ENCODE results near the gene DHRS7B. TPM values are rescaled to one million over a fixed set of nuclear protein-coding genes. Genes with fewer than 3 reads are reported as not detected.
"Not testable (repeated sequence)": the region's sequence is repeated elsewhere in the genome, so short reads cannot be mapped to it uniquely, and the experiment has no call there.

The DHRS7B gene
- total RNA-seq, 1 experiment from 2014 or later = 30.0 TPM

DNA sequence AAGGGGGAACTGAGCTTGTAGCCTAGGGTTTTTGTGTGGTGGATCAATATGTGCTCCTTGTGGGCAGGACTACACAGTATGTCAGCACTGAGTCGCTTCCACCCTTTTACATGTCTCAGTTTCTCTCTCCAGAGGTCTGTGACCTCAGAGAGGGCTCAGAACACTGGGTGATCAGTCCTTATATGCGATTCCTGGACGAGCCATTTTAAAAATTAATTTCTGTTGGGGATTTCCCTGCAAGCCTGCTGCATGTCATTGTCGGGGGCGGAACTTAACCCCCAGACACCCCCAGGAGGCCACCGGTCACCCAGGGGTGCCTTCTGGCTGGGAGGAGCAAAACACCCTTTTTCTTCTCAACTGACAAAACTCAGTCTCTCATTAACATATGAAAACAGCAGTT is 14.1 kb downstream of the DHRS7B start:
- H3K27ac Mint-ChIP-seq (ENCODE audit: unreplicated experiment) = no peak overlapping the region
- no peak for DNase-seq
- POLR2A ChIA-PET = no interaction called here
- no peak overlapping the region for H3K4me3 ChIP-seq (ENCODE audit: low read depth, low read length)
- no peaks in the 10 kb centered on the region for H3K4me1 ChIP-seq
- BruUV-seq (replicated peaks) = no TSS peak
- peaks cover 31% of the 10 kb centered on the region for H3K36me3 Mint-ChIP-seq (ENCODE audit: insufficient read depth, unreplicated experiment)
- H3K36me3 ChIP-seq (ENCODE audit: control insufficient read depth, insufficient read depth, low read length) = no peaks in the 10 kb centered on the region
- TF ChIP-seq, protein P1, sequence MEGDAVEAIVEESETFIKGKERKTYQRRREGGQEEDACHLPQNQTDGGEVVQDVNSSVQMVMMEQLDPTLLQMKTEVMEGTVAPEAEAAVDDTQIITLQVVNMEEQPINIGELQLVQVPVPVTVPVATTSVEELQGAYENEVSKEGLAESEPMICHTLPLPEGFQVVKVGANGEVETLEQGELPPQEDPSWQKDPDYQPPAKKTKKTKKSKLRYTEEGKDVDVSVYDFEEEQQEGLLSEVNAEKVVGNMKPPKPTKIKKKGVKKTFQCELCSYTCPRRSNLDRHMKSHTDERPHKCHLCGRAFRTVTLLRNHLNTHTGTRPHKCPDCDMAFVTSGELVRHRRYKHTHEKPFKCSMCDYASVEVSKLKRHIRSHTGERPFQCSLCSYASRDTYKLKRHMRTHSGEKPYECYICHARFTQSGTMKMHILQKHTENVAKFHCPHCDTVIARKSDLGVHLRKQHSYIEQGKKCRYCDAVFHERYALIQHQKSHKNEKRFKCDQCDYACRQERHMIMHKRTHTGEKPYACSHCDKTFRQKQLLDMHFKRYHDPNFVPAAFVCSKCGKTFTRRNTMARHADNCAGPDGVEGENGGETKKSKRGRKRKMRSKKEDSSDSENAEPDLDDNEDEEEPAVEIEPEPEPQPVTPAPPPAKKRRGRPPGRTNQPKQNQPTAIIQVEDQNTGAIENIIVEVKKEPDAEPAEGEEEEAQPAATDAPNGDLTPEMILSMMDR (IDR thresholded peaks at IDR 0.05; ENCODE audit: insufficient read depth in 1 of 2, low read depth in 1 of 2, low read length in 1 of 2, severe bottlenecking in 1 of 2, unreplicated experiment in 1 of 2) = no peak
- CTCF ChIA-PET = no interaction called here
- intact Hi-C loops (cut with micrococcal nuclease; ENCODE audit: unreplicated experiment) = no loop called here
- no peaks in the 10 kb centered on the region for H3K27me3 Mint-ChIP-seq (ENCODE audit: insufficient read depth, unreplicated experiment)
- H3K27me3 ChIP-seq (replicated peaks; ENCODE audit: control insufficient read depth, insufficient read depth, low read length) = no peaks in the 10 kb centered on the region
- no peak overlapping the region for H3K4me3 Mint-ChIP-seq (ENCODE audit: unreplicated experiment)
- peaks cover 7% of the 10 kb centered on the region for H3K9me3 Mint-ChIP-seq (ENCODE audit: unreplicated experiment)
- H3K9me3 ChIP-seq = peaks cover 35% of the 10 kb centered on the region
- H3K4me1 Mint-ChIP-seq (ENCODE audit: low read depth, unreplicated experiment) = no peaks in the 10 kb centered on the region

DNA sequence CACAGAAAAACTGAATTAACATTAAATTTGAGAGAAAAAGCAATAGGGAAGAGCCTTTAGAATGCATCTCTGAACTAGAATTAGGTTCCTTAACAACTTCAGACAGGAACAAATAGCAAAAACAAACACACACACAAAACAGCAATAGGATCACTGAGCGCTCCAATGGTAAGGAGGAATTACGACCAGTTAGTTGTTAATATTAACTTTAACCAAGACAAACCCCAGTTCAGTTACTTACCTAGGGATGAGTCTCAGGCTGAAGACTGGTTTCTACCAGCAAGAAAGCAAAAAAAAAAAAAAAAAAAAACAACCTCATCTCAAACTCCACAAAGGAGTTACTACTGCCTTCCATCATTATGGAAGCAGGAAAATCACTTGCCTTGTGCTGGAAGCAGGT is 14.6 kb downstream of the DHRS7B start:
- Histone ChIP-seq H3K4me3 (ENCODE audit: low read depth, low read length) (no peak overlapping the region), H3K36me3 (ENCODE audit: control insufficient read depth, insufficient read depth, low read length) (no peaks in the 10 kb centered on the region), H3K4me1 (no peaks in the 10 kb centered on the region), H3K27me3 (replicated peaks; ENCODE audit: control insufficient read depth, insufficient read depth, low read length) (no peaks in the 10 kb centered on the region), H3K9me3 (peaks cover 32% of the 10 kb centered on the region)
- POLR2A ChIA-PET = interaction anchor here (0.7 kb wide), 1 partner anchor 102 kb away, joined by 8 read pairs; no protein-coding TSS in a partner anchor
- CTCF ChIA-PET = no interaction called here
- Mint-ChIP-seq H3K36me3 (ENCODE audit: insufficient read depth, unreplicated experiment) (peaks cover 35% of the 10 kb centered on the region), H3K27ac (ENCODE audit: unreplicated experiment) (no peak overlapping the region), H3K9me3 (ENCODE audit: unreplicated experiment) (peaks cover 7% of the 10 kb centered on the region), H3K4me1 (ENCODE audit: low read depth, unreplicated experiment) (no peaks in the 10 kb centered on the region), H3K27me3 (ENCODE audit: insufficient read depth, unreplicated experiment) (no peaks in the 10 kb centered on the region), H3K4me3 (ENCODE audit: unreplicated experiment) (no peak overlapping the region)
- TF ChIP-seq, protein P1 (IDR thresholded peaks at IDR 0.05; ENCODE audit: insufficient read depth in 1 of 2, low read depth in 1 of 2, low read length in 1 of 2, severe bottlenecking in 1 of 2, unreplicated experiment in 1 of 2) = no peak
- no peak for DNase-seq
- intact Hi-C loops (cut with micrococcal nuclease; ENCODE audit: unreplicated experiment) = no loop called here
- no TSS peak for BruUV-seq (replicated peaks)

DNA sequence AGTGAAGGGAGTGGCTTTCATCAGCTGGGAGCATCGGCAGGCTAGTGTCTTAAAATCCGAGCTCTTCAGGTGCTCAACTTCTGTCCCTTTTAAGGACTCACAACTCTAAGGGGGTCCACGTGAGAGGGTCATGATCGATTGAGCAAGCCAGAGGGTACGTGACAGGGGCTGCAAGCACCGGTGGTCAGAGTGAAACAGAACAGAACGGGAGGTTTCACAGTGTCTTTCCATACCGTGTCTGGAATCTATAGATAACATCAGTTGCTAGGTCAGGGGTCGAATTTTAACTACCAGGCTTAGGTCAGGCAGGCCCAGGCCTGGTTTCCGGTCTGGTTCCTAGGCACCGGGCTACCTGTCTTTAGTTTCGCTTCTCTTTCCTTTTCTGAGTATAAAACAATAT is 15.3 kb downstream of the DHRS7B start:
- BruUV-seq (replicated peaks); DNase-seq; intact Hi-C loops (cut with micrococcal nuclease; ENCODE audit: unreplicated experiment); H3K4me1 ChIP-seq; H3K9me3 Mint-ChIP-seq (ENCODE audit: unreplicated experiment); H3K27me3 Mint-ChIP-seq (ENCODE audit: insufficient read depth, unreplicated experiment); H3K4me3 Mint-ChIP-seq (ENCODE audit: unreplicated experiment); CTCF ChIA-PET; H3K4me3 ChIP-seq (ENCODE audit: low read depth, low read length); H3K27ac Mint-ChIP-seq (ENCODE audit: unreplicated experiment); H3K4me1 Mint-ChIP-seq (ENCODE audit: low read depth, unreplicated experiment); H3K36me3 ChIP-seq (ENCODE audit: control insufficient read depth, insufficient read depth, low read length); H3K27me3 ChIP-seq (replicated peaks; ENCODE audit: control insufficient read depth, insufficient read depth, low read length): not testable (repeated sequence)
- peaks cover 38% of the 10 kb centered on the region for H3K36me3 Mint-ChIP-seq (ENCODE audit: insufficient read depth, unreplicated experiment)
- POLR2A ChIA-PET = interaction anchor here (0.7 kb wide), 1 partner anchor 103 kb away, joined by 8 read pairs; no protein-coding TSS in a partner anchor
- peaks cover 25% of the 10 kb centered on the region for H3K9me3 ChIP-seq

DNA sequence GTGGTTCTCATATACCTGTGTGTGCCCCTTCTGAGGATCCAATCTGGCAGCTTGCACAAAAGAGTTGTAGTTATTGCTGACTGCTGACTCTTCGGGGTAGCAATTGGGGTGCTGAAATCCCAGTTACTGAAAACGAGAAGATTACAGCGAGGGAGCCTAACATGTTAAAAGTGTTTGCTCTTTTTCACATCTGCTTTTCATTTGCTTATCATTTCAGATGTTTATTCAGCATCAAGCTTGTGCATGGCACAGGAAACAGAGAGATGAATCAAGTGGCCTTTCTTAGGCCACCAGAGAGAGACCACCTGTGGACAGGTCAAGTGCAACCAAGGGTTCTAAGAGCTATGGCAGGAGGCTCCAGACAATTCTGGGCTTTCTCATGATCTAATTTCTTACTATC is 16.9 kb downstream of the DHRS7B start:
- no peak overlapping the region for H3K4me3 ChIP-seq (ENCODE audit: low read depth, low read length)
- TF ChIP-seq, protein P1 (IDR thresholded peaks at IDR 0.05; ENCODE audit: insufficient read depth in 1 of 2, low read depth in 1 of 2, low read length in 1 of 2, severe bottlenecking in 1 of 2, unreplicated experiment in 1 of 2) = no peak
- Mint-ChIP-seq H3K27ac (ENCODE audit: unreplicated experiment) (no peak overlapping the region), H3K27me3 (ENCODE audit: insufficient read depth, unreplicated experiment) (no peaks in the 10 kb centered on the region), H3K9me3 (ENCODE audit: unreplicated experiment) (peaks cover 5% of the 10 kb centered on the region), H3K36me3 (ENCODE audit: insufficient read depth, unreplicated experiment) (peaks cover 32% of the 10 kb centered on the region), H3K4me3 (ENCODE audit: unreplicated experiment) (no peak overlapping the region), H3K4me1 (ENCODE audit: low read depth, unreplicated experiment) (no peaks in the 10 kb centered on the region)
- CTCF ChIA-PET = no interaction called here
- POLR2A ChIA-PET = interaction anchor here (0.5 kb wide), 1 partner anchor 133 kb away, joined by 5 read pairs; no protein-coding TSS in a partner anchor
- peaks cover 12% of the 10 kb centered on the region for H3K9me3 ChIP-seq
- BruUV-seq (replicated peaks) = no TSS peak
- H3K4me1 ChIP-seq = no peaks in the 10 kb centered on the region
- DNase-seq = no peak
- peaks cover 2% of the 10 kb centered on the region for H3K36me3 ChIP-seq (ENCODE audit: control insufficient read depth, insufficient read depth, low read length)
- no peaks in the 10 kb centered on the region for H3K27me3 ChIP-seq (replicated peaks; ENCODE audit: control insufficient read depth, insufficient read depth, low read length)
- intact Hi-C loops (cut with micrococcal nuclease; ENCODE audit: unreplicated experiment) = no loop called here

DNA sequence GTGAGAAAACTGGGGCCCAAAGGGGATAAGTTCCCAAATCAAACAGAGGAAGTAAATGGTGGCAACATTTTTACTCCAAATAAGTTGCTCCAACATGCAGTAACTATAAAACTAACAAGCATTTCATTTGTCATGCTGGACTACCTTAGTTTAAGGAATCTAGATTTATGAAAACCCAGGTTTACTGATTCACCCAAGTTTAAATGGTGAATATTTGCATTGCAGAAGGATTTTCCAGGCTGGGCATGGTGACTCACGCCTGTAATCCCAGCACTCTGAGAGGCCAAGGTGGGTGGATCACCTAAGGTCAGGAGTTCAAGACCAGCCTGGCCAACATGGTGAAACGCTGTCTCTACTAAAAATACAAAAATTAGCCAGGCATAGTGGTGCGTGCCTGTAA is 17.5 kb downstream of the DHRS7B start:
- H3K4me1 Mint-ChIP-seq (ENCODE audit: low read depth, unreplicated experiment); intact Hi-C loops (cut with micrococcal nuclease; ENCODE audit: unreplicated experiment); H3K4me3 ChIP-seq (ENCODE audit: low read depth, low read length); H3K9me3 ChIP-seq; H3K27ac Mint-ChIP-seq (ENCODE audit: unreplicated experiment); H3K4me1 ChIP-seq; H3K27me3 Mint-ChIP-seq (ENCODE audit: insufficient read depth, unreplicated experiment); H3K27me3 ChIP-seq (replicated peaks; ENCODE audit: control insufficient read depth, insufficient read depth, low read length); DNase-seq; H3K36me3 ChIP-seq (ENCODE audit: control insufficient read depth, insufficient read depth, low read length); CTCF ChIA-PET; H3K4me3 Mint-ChIP-seq (ENCODE audit: unreplicated experiment); BruUV-seq (replicated peaks); POLR2A ChIA-PET: not testable (repeated sequence)
- H3K36me3 Mint-ChIP-seq (ENCODE audit: insufficient read depth, unreplicated experiment) = peaks cover 32% of the 10 kb centered on the region
- H3K9me3 Mint-ChIP-seq (ENCODE audit: unreplicated experiment) = peaks cover 12% of the 10 kb centered on the region
